Rectal smooth muscle tissue (tissue), 1 donor: ENCODE results near the gene HSD17B1.
"Not testable (repeated sequence)": the region's sequence is repeated elsewhere in the genome, so short reads cannot be mapped to it uniquely, and the experiment has no call there.

Experiments
- H3K27ac ChIP-seq: one replicate; pipeline ENCODE4 v1.7.0; 2013; ENCODE audit warnings: low read depth, low read length, inconsistent platforms
- H3K27me3 ChIP-seq: one replicate; pipeline ENCODE4 v1.7.0; 2013; ENCODE audit warnings: low read length; ENCODE audit not compliant: control insufficient read depth, insufficient read depth
- H3K36me3 ChIP-seq: one replicate; pipeline ENCODE4 v1.7.0; 2013; ENCODE audit warnings: low read length; ENCODE audit not compliant: control insufficient read depth, insufficient read depth
- H3K4me1 ChIP-seq: one replicate; pipeline ENCODE4 v1.7.0; 2013; ENCODE audit warnings: low read length; ENCODE audit not compliant: control insufficient read depth, insufficient read depth
- H3K4me3 ChIP-seq: one replicate; pipeline ENCODE4 v1.7.0; 2013; ENCODE audit warnings: low read length
- H3K9ac ChIP-seq: one replicate; pipeline ENCODE4 v1.7.0; 2013; ENCODE audit warnings: low read length

The HSD17B1 gene

GRCh38 chr17:42529061-42529460, 23.7 kb upstream of the HSD17B1 start:
- no peak overlapping the region for H3K27ac ChIP-seq
- H3K36me3 ChIP-seq = no peaks in the 10 kb centered on the region
- no peak overlapping the region for H3K9ac ChIP-seq
- no peaks in the 10 kb centered on the region for H3K27me3 ChIP-seq
- H3K4me1 ChIP-seq = peaks cover 8% of the 10 kb centered on the region
- H3K4me3 ChIP-seq = no peak overlapping the region

- Histone ChIP-seq H3K27ac (no peak overlapping the region), H3K4me1 (peaks cover 14% of the 10 kb centered on the region), H3K27me3 (no peaks in the 10 kb centered on the region), H3K36me3 (no peaks in the 10 kb centered on the region), H3K4me3 (no peak overlapping the region), H3K9ac (no peak overlapping the region)
These were observed 21.7 kb upstream of the HSD17B1 start for GRCh38 chr17:42530952-42531454.

- Histone ChIP-seq H3K4me3 (peak overlapping the region; percentile 55), H3K27ac (peak overlapping the region; percentile 65), H3K36me3 (no peaks in the 10 kb centered on the region), H3K4me1 (peaks cover 15% of the 10 kb centered on the region), H3K9ac (no peak overlapping the region), H3K27me3 (no peaks in the 10 kb centered on the region)
These were observed 21.0 kb upstream of the HSD17B1 start for GRCh38 chr17:42531455-42532354.

- H3K4me1 ChIP-seq = peaks cover 17% of the 10 kb centered on the region
- peaks cover 8% of the 10 kb centered on the region for H3K36me3 ChIP-seq
- peak overlapping the region; percentile 75 for H3K27ac ChIP-seq
- H3K4me3 ChIP-seq = peak overlapping the region; percentile 83
- H3K27me3 ChIP-seq = no peaks in the 10 kb centered on the region
- H3K9ac ChIP-seq = peak overlapping the region; percentile 2
These were observed 17.3 kb upstream of the HSD17B1 start for GRCh38 chr17:42535155-42536047.

- Histone ChIP-seq H3K36me3 (peaks cover 8% of the 10 kb centered on the region), H3K27ac (peak within 1 kb of the TSS; percentile 75), H3K27me3 (no peaks in the 10 kb centered on the region), H3K4me1 (peaks cover 17% of the 10 kb centered on the region), H3K4me3 (peak within 1 kb of the TSS; percentile 83), H3K9ac (peak within 1 kb of the TSS; percentile 51)
These were observed 16.7 kb upstream of the HSD17B1 start, which contains the start of gene NAGLU for GRCh38 chr17:42536048-42536371. NAGLU (plus strand) TSS chr17:42536241; CDS start chr17:42536273, 32 bp downstream.

- peaks cover 8% of the 10 kb centered on the region for H3K36me3 ChIP-seq
- peak overlapping the region; percentile 51 for H3K9ac ChIP-seq
- H3K27ac ChIP-seq = peak overlapping the region; percentile 75
- peak overlapping the region; percentile 83 for H3K4me3 ChIP-seq
- H3K27me3 ChIP-seq = no peaks in the 10 kb centered on the region
- peaks cover 14% of the 10 kb centered on the region for H3K4me1 ChIP-seq
These were observed 16.2 kb upstream of the HSD17B1 start for GRCh38 chr17:42536372-42537155.

- Histone ChIP-seq H3K36me3 (peaks cover 8% of the 10 kb centered on the region), H3K27ac (peak overlapping the region; percentile 48), H3K9ac (peak overlapping the region; percentile 51)
These were observed 15.4 kb upstream of the HSD17B1 start for GRCh38 chr17:42537156-42537805.

GRCh38 chr17:42537826-42538451, 14.8 kb upstream of the HSD17B1 start:
- Histone ChIP-seq H3K4me1 (peaks cover 12% of the 10 kb centered on the region), H3K27ac (no peak overlapping the region), H3K4me3 (no peak overlapping the region), H3K27me3 (no peaks in the 10 kb centered on the region), H3K9ac (no peak overlapping the region), H3K36me3 (peaks cover 8% of the 10 kb centered on the region)

More at GRCh38 chr17:42537156-42537805, 15.4 kb upstream of the HSD17B1 start:
- no peaks in the 10 kb centered on the region for H3K27me3 ChIP-seq
- H3K4me1 ChIP-seq = peaks cover 12% of the 10 kb centered on the region
- H3K4me3 ChIP-seq = peak overlapping the region; percentile 83

- H3K9ac ChIP-seq = no peak overlapping the region
- H3K36me3 ChIP-seq = peaks cover 8% of the 10 kb centered on the region
- no peak overlapping the region for H3K4me3 ChIP-seq
- H3K27me3 ChIP-seq = no peaks in the 10 kb centered on the region
- H3K27ac ChIP-seq = no peak overlapping the region
- H3K4me1 ChIP-seq = peaks cover 12% of the 10 kb centered on the region
These were observed 14.2 kb upstream of the HSD17B1 start for GRCh38 chr17:42538482-42538881.

GRCh38 chr17:42540558-42540957, 12.2 kb upstream of the HSD17B1 start:
- H3K27ac ChIP-seq, H3K4me1 ChIP-seq, H3K4me3 ChIP-seq, H3K9ac ChIP-seq, H3K27me3 ChIP-seq: not testable (repeated sequence)
- H3K36me3 ChIP-seq = peaks cover 10% of the 10 kb centered on the region
